ENCODE data around the gene NR1H2.
"Not testable (repeated sequence)": the region's sequence is repeated elsewhere in the genome, so short reads cannot be mapped to it uniquely, and the experiment has no call there.

The NR1H2 gene

DNA sequence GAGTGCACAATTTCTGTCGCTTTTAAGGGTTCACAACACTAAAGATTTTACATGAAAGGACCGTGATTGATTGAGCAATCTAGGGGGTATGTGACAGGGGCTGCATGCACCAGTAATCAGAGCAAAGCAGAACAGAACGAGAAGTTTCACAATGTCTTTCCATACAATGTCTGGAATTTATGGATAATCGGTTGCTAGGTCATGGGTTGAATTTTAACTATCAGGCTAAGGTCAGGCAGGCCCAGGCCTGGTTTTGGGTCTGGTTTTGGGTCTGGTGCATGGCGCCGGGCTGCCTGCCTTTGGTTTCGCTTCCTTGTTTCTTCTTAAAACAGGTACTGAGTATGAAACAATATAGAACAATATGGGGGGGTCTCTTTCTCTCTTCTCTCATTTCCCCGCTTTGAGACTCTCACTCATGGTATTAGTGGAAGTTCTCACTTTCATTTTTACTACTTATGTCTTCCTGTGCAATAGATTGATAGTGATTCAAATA lies 29.1 kb upstream of the NR1H2 start:
- DNase-seq (ENCODE audit: low read depth) = not testable (repeated sequence)

DNA sequence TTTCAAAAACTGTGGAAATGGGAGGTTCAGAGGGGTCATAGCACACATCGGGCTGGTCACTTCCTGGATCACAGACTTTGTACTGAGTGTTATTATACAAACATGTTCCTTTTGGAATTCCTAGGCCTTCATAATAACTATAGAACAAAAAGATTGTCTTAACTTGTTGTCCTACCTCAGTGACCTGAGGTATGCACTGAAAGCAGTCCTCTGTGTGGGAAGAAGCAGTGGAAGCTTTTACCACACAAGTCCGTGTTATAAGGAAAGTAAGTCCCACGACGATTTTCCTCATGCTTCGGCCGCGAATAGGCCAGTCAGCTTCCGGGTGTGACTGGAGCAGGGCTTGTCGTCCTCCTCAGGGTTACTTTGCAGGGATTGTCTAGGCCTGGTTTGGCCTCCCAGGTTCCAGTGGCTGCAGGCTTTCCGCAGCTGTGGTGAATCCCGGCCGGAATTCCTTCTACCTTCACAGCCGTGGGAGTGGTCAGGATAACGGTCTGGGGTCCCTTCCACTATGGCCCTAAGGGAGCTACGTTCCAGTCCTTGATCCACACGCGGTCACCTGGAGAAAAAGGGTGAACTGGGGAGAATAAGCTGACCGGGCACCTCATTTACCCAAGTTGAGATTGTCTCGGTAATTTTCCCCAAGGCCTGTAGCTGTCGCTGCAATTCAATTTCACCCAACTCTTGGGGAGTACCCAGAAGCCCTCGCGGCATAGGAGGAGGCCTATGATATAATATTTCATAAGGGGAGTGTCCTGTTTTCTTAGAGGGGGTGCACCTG lies 26.8 kb upstream of the NR1H2 start:
- DNase-seq (ENCODE audit: low read depth) = no peak

DNA sequence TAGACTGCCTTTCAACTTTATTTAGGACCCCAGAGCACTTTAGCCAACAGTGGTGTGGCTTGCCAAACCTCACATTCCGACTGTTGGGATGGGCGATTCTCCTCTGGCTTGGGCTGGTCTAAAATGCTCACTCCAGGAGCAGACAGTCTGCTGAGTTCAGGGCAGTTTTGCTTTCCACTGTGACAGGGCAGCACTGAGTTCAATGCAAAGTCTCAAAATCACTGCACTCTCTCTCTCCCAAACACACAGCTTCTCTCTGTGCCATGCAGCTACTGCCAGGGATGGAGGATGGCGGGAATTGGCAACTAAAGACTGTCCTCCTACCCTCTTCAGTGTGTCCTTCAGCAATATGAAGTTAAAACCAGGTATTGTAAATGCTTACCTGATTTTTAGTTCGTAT lies 24.0 kb upstream of the NR1H2 start:
- no peak for DNase-seq (ENCODE audit: low read depth)

DNA sequence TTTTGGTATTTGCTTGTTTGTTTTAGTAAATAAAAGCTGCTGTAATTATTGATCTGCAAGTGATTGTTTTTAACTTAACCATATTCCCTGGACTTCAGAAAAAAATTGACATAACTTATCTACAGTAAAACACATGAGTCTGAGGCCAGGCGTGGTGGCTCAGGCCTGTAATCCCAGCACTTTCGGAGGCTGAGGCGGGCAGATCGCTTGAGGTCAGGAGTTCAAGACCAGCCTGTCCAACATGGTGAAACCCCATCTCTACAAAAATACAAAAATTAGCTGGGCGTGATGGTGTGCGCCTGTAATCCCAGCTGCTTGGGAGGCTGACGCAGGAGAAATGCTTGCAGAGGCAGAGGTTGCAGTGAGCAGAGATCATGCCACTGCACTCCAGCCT lies 22.8 kb upstream of the NR1H2 start:
- DNase-seq (ENCODE audit: low read depth) = not testable (repeated sequence)

DNA sequence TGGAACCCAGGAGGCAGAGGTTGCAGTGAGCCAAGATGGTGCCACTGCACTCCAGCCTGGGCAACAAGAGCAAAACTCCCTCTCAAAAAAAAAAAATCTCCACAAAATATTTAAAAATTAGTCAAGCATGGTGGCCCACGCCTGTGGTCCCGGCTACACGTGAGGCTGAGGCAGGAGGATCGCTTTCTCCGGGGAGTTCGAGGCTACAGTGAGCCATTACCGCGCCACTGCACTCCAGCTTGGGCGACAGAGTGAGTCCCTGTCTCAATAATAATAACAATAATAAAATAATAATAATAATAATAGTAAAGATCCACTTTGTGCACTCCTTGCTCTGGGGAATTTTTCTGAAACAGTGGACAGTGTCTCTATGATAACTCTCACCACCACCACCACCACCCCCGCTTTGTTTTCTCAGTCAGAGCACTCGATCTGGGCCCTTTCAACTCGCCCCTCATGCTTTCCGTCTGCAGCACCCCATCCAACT lies 19.5 kb upstream of the NR1H2 start:
- no peak for DNase-seq (ENCODE audit: low read depth)

DNA sequence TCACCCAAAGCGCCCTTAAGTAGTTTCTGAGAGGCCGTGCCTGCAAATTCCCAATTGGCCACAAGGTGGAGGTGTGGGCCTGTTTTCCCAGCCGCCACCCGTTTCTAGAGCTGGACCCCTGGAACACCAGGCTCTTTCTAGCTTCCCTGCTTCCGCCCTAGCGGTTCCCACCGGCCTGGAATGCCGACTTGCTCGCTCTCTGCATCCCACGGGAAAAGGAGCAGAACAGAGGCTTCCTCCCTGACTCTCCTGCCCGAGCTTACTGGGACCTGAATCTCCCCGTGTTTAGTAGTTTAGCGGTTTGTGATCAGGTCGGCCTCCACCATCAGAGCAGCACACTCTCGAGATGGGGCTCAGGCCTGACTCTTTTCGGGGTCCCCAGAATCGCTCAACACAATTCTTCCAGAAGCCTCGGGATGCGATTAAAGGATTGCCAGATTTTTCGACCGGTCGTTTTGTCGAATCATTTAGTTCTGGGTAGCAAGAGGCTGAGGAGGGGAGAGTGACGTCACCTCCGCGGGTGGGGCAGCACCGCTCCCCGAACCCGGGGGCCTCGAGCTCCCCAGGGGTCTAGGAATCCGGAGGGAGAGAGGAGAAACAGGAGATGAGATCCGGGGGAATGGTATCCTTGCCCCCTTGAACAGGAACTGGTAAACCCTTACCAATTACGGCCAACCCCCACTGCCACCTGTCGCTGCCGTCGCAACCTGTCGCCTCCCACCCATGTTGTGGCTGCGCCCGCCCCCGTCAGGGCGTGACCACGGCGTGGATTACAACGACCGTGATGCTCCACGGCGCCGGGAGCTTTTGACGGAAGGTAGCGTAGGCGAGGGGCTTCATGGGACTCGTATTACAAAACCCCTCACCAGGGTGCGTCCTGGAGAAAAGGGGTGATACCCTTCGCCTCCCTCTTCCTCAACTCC lies 18.8 kb upstream of the NR1H2 start:
- DNase-seq (ENCODE audit: low read depth) = no peak

DNA sequence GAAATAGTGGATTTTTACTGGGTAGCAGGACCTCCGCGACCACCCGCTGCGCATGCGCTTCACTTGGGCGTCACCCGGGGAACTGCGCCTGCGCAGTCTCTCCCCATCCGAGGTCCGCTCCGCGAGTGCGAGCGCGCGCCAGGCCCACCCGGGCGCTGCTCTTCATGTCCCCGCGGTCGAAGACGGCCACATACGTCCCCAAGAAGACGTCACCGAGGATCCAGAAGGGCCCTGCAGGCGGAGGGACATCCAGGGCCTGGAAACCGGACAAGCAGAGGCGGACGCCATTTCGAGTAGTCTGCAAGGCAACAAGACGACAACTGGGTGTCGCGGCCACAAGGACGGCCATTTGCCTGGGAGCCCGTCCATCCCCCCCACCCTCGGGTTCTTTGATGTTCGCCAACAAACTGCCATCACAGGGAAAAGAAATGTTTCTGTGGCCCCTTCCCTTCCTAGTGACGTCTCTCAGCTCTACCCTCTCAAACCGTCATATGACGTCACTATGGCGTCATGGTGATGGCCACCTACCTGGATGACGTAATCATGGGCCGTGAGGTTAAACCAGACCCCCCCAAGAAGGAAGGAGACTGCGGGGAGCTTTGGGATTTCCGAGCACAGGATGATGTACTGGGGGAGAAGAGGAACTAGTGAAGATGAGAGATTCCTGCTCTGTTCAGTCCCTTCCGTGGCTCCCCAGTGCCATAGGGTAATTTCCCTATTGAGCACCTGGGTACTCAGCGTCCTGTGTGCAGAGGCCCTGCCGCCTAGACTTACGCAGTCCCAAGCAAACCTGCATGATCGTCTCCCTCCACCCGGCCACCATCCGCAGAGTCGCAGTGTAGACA lies 17.6 kb upstream of the NR1H2 start:
- no peak for DNase-seq (ENCODE audit: low read depth)

DNA sequence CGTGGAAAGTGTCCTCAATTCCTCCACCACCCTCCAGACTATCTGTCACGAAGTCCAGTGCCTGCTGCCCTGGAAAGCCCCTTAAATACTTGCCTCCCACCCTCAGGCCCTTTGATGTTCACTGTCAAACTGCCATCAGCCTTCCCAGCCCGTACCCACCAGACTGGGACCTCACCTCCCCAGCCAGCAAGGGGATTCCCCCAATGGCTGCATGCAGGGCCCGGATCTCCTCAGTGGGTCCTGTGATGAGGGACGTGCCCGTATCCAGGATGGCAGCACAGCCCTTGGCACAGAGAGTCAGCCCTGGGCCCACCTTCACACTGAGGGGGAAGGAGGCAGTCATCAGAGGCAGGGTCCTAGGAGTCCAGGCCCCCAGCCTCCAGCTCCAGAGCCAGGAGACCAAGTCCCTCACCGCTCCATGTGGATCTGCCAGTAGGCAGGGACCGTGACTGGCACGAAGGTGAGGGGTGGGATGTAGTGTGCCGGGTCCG lies 16.9 kb upstream of the NR1H2 start:
- no peak for DNase-seq (ENCODE audit: low read depth)

DNA sequence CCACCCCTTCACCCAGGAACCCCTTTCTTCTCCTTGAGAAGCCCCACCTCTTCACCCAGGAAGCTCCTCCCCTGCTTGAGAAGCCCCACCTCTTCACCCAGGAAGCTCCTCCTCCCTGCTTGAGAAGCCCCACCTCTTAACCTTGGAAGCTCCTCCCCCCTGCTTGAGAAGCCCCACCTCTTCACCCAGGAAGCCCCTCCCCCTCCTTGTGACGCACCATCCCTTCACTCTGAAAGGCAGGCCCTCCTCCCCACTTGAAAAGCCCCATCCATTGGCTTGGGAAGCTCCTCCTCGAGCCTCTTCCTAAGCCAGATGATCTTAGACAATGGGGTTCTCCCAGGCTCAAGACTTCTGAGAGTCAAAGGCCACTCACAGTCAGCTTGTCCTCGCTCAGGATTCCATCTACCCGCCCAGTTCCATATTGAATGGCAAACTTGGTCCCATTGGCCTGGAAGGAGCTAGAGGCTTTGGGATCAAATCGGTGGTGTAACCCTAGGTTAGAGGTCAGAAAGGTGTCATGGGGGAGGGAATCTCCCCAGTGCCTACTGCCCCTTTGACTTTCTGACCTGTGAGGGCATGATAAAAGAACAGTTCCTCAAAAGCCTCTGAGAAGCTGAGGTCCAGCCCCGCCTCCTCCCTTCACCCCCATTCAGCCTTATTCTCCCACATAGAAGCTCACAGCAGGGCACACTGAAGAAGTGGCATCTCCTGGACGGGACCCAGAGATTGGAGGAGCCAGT lies 14.8 kb upstream of the NR1H2 start:
- DNase-seq (ENCODE audit: low read depth) = no peak

DNA sequence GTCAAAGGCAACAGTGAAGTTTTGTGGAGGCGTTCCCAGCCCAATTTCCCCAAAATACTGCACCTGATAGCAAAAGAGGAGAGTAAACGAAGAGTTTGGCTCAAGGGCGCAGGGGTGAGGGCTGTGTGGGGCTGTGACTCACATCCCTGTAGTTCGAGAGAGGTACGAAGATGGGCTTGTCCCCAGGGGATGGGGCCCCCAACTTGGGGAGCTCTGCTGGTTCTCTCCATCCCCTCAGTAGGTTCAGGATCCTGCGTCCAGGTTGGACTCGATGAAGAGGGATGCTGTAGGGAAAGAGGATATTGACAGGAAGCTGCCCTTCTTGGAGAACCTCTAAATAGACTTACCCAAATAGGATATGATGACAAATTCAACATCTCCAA lies 14.2 kb upstream of the NR1H2 start:
- DNase-seq (ENCODE audit: low read depth) = no peak

DNA sequence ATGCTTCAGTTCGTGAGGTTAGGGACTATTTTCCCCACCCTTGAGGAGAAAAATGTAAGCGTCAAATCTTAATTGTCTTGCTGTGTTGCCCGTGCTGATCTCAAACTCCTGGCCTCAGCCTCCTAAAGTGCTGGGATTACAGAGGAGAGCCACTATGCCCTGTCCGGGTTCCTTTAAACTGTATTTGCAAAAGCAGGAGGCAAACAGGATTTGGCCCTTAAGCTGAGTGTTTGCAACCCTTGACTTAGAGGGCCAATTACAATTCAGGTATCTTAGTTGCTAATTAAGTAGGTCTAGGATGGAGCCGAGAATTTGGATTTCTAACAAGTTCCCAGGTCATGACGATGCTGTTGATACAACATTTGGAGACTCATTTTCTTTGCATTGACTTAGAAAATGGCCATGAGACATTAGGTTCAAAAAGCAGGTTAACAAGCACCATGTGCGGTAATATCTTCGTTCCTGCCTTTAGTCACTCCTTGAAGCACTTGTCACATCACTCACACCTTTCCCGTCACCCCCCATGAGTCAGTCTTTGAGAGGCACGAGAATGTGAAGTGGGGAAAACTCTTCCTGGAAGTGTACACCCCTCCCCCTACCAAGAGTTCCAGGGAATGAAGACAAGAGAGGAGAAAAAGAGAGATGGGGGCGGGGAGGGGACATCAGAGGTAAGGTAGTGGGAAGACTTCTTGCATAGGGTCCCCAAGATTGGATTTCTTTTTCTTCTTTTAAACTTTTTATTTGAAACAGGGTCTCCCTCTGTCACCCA lies 13.4 kb upstream of the NR1H2 start:
- DNase-seq (ENCODE audit: low read depth) = no peak

DNA sequence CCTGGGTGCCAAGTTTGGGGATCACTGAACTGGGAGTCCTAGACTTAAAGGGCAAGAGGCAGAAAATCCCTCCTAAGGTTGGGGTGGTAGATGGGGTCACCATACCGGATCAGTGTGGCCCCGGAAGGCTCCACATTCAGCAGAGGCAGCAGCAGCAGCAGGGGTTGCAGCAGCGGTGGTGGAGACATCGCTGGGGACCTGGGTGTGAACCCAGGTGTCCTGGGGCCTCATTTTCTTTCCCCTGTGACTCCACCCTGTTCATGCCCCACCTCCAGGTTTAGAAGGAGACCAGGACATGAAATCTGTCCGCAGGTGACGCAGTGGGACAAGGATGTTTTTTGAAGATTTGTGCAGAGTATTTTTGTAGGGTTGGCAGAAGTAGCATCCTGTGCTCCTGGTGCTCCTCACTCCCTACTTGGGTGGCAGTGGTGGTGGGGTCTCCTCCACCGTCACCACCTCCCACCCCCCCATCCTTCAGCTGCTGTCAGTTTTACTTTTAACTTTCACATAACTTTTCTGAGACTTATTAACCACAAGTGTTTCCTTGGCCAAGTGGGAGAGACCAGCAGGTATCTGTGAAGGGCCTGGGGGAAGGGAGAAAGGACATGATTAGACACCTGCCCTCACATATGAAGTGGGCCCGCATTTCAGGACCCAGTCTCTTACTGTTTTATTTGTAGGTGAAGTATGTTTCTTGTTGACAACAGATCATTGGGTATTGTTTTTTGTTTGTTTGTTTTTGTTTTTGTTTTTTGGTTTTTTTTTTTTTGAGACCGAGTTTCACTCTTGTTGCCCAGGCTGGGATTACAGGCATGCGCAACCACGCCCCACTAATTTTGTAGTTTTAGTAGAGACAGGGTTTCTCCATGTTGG lies 10.6 kb upstream of the NR1H2 start, which contains the start of gene NAPSA:
Gene NAPSA (minus strand): TSS at position 206 of the 873 bp plus-strand sequence. CDS start 18 bp downstream, at position 188.
- no peak for DNase-seq (ENCODE audit: low read depth)

DNA sequence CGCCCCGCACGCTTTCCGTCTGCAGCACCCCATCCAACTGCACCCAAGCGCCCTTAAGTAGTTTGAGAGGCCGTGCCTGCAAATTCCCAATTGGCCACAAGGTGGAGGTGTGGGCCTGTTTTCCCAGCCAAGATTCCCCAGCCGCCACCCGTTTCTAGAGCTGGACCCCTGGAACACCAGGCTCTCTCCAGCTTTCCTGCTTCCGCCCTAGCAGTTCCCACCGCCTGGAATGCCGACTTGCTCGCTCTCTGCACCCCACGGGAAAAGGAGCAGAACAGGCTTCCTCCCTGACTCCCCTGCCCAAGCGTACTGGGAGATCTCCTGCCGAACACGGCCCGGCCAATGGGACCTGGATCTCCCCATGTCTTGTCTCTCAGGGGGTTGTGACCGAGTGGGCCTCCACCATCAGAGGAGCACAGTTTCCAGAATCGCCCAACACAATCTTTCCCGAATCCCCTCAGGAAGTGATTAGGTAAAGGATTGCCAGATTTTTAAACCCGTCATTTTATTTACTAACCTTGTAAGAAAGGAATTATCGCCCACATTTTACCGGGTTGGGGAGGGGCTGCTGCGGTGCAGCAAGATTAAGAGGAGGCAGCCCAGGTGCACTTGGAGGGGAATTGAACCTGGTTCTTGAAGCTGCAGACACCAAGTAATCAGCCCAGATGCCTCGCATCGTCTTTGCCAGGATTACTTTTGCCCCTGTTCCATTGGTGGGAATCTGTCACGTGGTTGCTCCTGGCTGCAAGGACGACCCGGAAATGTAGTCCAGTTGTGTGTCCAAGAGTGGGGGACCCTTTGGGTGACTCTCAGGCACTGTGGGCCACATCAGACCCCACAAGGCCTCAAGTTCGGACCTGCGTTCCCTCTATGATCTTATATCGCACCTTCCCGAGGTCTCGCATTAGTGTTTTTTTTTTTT lies 7.3 kb upstream of the NR1H2 start:
- peak; percentile 88 for DNase-seq (ENCODE audit: low read depth)

DNA sequence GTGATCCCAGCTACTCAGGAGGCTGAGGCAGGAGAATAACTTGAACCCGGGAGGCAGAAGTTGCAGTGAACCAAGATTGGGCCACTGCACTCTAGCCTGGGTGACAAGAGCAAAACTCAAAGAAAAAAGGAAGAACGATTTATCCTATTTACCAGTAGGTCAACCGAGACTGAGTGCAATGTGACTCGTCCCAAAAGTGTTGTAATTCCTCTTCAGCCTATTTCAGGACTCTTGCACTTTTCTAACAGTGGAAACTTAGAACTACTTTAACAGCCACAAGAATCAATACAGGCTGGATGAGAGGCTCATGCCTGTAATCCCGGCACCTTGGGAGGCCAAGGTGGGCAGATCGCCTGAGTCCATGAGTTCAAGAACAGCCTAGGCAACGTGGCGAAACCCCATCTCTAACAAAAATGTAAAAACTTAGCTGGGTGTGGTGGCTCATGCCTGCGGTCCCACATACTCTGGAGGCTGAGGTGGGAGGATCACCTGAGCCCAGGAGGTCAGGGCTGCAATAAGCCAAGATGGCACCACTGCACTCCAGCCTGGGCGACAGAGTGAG lies 4.3 kb upstream of the NR1H2 start:
- no peak for DNase-seq (ENCODE audit: low read depth)

DNA sequence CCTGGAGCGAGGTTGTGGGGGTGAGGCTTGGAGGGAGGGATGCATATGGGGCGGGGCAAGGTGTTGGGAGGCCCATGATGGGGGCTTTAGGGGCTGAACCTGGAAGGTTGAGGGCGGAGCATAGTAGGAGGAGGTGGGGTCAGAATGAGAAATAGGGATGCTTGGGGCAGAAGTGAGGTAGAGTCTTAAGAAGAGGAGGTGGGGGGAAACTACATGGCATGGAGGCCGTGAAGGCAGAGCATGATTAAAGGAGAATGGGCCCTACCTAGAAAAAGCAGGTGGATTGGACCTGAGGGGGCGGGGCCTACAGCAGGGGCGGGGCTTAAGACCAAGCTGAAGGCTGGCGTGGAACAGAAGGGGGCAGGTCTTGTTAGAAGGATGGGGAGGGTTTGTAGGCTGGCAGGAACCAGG lies 799 bp downstream of the NR1H2 start:
- no peak for DNase-seq (ENCODE audit: low read depth)

DNA sequence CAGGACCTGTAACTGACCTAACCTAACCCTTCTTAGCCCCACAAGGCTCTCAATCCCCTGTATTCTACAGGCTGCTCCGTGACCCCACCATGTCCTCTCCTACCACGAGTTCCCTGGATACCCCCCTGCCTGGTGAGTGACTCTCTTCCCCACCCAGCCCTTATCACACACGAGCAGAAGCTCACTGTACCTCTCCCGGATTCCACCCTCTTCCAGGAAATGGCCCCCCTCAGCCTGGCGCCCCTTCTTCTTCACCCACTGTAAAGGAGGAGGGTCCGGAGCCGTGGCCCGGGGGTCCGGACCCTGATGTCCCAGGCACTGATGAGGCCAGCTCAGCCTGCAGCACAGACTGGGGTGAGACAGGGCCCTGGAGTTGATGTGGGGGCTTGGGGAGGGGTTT lies 1.3 kb downstream of the NR1H2 start:
- DNase-seq (ENCODE audit: low read depth) = no peak

DNA sequence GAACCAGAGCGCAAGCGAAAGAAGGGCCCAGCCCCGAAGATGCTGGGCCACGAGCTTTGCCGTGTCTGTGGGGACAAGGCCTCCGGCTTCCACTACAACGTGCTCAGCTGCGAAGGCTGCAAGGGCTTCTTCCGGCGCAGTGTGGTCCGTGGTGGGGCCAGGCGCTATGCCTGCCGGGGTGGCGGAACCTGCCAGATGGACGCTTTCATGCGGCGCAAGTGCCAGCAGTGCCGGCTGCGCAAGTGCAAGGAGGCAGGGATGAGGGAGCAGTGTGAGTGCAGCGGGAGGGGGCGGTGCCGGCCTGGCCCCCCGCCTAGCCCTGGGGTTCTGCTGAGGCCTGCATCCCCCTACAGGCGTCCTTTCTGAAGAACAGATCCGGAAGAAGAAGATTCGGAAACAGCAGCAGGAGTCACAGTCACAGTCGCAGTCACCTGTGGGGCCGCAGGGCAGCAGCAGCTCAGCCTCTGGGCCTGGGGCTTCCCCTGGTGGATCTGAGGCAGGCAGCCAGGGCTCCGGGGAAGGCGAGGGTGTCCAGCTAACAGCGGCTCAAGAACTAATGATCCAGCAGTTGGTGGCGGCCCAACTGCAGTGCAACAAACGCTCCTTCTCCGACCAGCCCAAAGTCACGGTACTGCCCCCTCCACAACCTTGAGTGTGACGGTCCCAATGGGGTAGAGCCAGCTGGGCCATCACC lies 2.1 kb downstream of the NR1H2 start:
- no peak for DNase-seq (ENCODE audit: low read depth)

Measured in CMK (cell line).